Prostate gland (tissue), 2 donors: ENCODE data around the gene GTPBP1.

ENCODE experiments used
- POLR2A ChIP-seq: fragments of 450-650 bp; IDR thresholded peaks from one replicate; pipeline ENCODE4 v1.6.1; 2016; ENCODE audit warnings: antibody characterized with exemption, mild to moderate bottlenecking
- TF ChIP-seq, protein P1 (sequence below), 4 experiments: fragments of 200-600 bp in 2 of 4; fragments of 450-650 bp in 2 of 4; sonication (generic) in 2 of 4; IDR thresholded peaks; 1 replicate in 3 of 4; 2 replicates in 1 of 4; pipeline ENCODE4 v1.5.1; 2016 to 2019; ENCODE audit warnings: antibody characterized with exemption in 4 of 4, mild to moderate bottlenecking in 2 of 4, moderate library complexity in 2 of 4

DNA sequence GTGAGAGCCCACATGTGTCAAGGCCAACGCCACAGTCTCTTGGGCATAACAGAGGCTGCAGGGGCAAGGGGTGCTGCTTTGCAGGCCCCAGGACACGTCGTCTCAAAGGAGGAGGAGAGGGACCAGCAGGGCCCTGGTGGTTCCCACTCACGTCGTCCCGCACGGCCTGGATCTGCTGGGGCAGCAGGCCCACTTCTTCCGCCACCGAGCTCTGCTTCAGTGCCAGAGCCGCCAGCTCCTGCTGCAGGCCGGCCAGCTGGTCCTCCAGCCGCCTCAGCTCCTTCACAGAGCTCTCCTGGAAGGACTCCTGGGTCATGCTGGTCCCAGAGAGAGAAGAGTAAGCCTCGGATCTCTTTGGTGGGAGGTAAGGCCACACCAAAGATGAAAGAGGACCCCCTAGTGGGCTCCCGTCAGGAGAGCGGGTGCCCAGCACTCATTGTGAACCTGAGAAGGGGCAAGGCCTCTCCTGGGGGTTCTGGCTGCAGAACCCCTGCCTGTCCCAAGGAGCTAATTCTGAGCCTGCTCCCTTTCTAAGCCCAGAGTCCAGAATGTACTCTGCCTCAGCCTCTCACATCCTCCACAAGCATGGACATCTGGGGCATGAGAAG lies 34.5 kb downstream of the GTPBP1 start:
- TF ChIP-seq POLR2A: no peak
- TF ChIP-seq, protein P1, sequence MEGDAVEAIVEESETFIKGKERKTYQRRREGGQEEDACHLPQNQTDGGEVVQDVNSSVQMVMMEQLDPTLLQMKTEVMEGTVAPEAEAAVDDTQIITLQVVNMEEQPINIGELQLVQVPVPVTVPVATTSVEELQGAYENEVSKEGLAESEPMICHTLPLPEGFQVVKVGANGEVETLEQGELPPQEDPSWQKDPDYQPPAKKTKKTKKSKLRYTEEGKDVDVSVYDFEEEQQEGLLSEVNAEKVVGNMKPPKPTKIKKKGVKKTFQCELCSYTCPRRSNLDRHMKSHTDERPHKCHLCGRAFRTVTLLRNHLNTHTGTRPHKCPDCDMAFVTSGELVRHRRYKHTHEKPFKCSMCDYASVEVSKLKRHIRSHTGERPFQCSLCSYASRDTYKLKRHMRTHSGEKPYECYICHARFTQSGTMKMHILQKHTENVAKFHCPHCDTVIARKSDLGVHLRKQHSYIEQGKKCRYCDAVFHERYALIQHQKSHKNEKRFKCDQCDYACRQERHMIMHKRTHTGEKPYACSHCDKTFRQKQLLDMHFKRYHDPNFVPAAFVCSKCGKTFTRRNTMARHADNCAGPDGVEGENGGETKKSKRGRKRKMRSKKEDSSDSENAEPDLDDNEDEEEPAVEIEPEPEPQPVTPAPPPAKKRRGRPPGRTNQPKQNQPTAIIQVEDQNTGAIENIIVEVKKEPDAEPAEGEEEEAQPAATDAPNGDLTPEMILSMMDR (IDR thresholded peaks at IDR 0.05): no peak
